Heart right ventricle (tissue), 16 donors: Measurements from ENCODE around the gene RRP1. TPM values are rescaled to one million over a fixed set of nuclear protein-coding genes. Genes with fewer than 3 reads are reported as not detected.
A peak's percentile ranks its signal among the peaks of the same experiment; 100 is the strongest.

Experiments used
- ATAC-seq, 8 donors: fragments of 200-7000 bp; cut with Tn5 transposase; one replicate each; pipeline ENCODE4 v1.9.1; 2020; ENCODE audit warnings: mild to moderate bottlenecking in 8 of 8, moderate library complexity in 8 of 8, moderate number of reproducible peaks in 1 of 8
- DNase-seq, 2 donors: peaks; one replicate each; pipeline ENCODE4 v3.0.0-alpha.2; 2020
- H3K27ac ChIP-seq, 10 donors: fragments of 200-600 bp; sonication (generic) in 2 of 10; one replicate each; pipeline versions ENCODE4 v1.5.0 to v1.8.0; 2020 to 2022; ENCODE audit warnings: mild to moderate bottlenecking in 3 of 10
- H3K27me3 ChIP-seq, 7 donors: fragments of 200-600 bp; one replicate each; pipeline ENCODE4 v1.8.0; 2021 to 2022; ENCODE audit warnings: mild to moderate bottlenecking in 2 of 7
- H3K36me3 ChIP-seq, 9 donors: fragments of 200-600 bp; sonication (generic) in 1 of 9; one replicate each; pipeline versions ENCODE4 v1.5.0 to v1.8.0; 2020 to 2022; ENCODE audit warnings: mild to moderate bottlenecking in 2 of 9
- H3K4me1 ChIP-seq, 9 donors: fragments of 200-600 bp; sonication (generic) in 1 of 9; one replicate each; pipeline versions ENCODE4 v1.5.0 to v1.8.0; 2020 to 2022; ENCODE audit warnings: mild to moderate bottlenecking in 4 of 9
- H3K4me3 ChIP-seq, 10 donors: fragments of 200-600 bp; sonication (generic) in 2 of 10; one replicate each; pipeline versions ENCODE4 v1.5.0 to v1.8.0; 2020 to 2022; ENCODE audit warnings: mild to moderate bottlenecking in 7 of 10, moderate library complexity in 2 of 10
- H3K9me3 ChIP-seq, 11 donors: fragments of 200-600 bp in 10 of 11; sonication (generic) in 2 of 11; one replicate each; pipeline versions ENCODE4 v1.5.0 to v1.8.0; 2013 to 2022; ENCODE audit warnings: mild to moderate bottlenecking in 2 of 11, control low read depth in 1 of 11, moderate library complexity in 1 of 11
- CTCF ChIP-seq, 9 donors: fragments of 200-600 bp; sonication (generic) in 2 of 9; IDR thresholded peaks; one replicate each; pipeline versions ENCODE4 v1.5.0 to v1.8.0; 2021 to 2022; ENCODE audit warnings: antibody characterized with exemption in 9 of 9, mild to moderate bottlenecking in 5 of 9, moderate library complexity in 1 of 9
- WGBS, 2 donors: extraction: QIAGEN DNeasy Blood & Tissue Kit; methylation state at CpG; one replicate each; pipeline ENCODE4 v1.1.7; 2013; ENCODE audit warnings: inconsistent platforms in 1 of 2; 5-methylcytosine and 5-hydroxymethylcytosine counted together
- intact Hi-C, 10 donors: fragments of 100-400 bp; cut with DNase I; formaldehyde crosslinking; loops; one replicate each; pipeline versions ENCODE4 v1.11.1 to v1.14.2; 2022
- polyA plus RNA-seq, 2 donors: library from polyadenylated mRNA; stranded (reverse); fragments of 200-250 nt; gene quantifications; one replicate each; pipeline ENCODE4 v1.2.3, GENCODE V29; 2013
- total RNA-seq, 10 donors: library from RNA; stranded (reverse); fragmentation: NEBNext Ultra II Directional in 3 of 10; extraction: Animal tissue kit (Norgen Biotek cat#: 25700) in 3 of 10; gene quantifications; one replicate each; pipeline versions ENCODE4 v1.2.1 to v1.2.4, GENCODE V29; 2021 to 2023
- donor health status: Arrhythmogenic right ventricular cardiomyopathy.
- donor health status: ischemic (EF 13 %, LVEDD 7.1; RV severe dilation, severe dysfunction).
- donor health status: healthy with polysubstance abuse.
- donor health status: DM: no; HTN: yes; CAD: no.
- donor health status: DM: no; HTN: no; CAD: no.
- donor health status: ischemic (EF 25% LVEDD 6.9; RV normal size, moderate dysfunction).
- donor health status: ischemic (EF 25% LVEDD 5.7; RV mildly dilated, moderate dysfunction).
- donor health status: healthy.
- donor health status: DM: yes; HTN: yes; CAD: no.
- donor health status: Ischemic cardiomyopathy.
- donor health status: ischemic (EF 35%, LVEDD 5.7; RV mildly dilated, moderate dysfunction).
- donor health status: nonischemic (EF 11% LVEDD 7.7; RV severe dilation, severe dysfunction).
- donor health status: DM: yes; HTN: yes; CAD: no.
- donor health status: PGD.
- donor health status: ischemic (EF 29% LVEDD 5.4; RV normal size, mild dysfunction).
- donor health status: nonischemic (EF 23%, LVEDD 6.1; RV moderate dilation, normal function).

Gene RRP1
- total and polyA plus RNA-seq, 12 donors: 6.3 to 13.9 (median 9.3) TPM

- Histone ChIP-seq H3K4me3 (peak overlapping the region in 1 of 10 donors; percentile 32), H3K4me1 (peaks cover 0 to 22% (median 3%) of the 10 kb centered on the region in 9 donors), H3K36me3 (peaks cover 0 to 94% (median 20%) of the 10 kb centered on the region in 9 donors), H3K27ac (peak overlapping the region in 7 of 10 donors; percentile 21 to 81 (median 51)), H3K27me3 (no peaks in the 10 kb centered on the region), H3K9me3 (no peaks in the 10 kb centered on the region)
- WGBS, 2 donors: 87 to 91% methylated on average over 16 of the region's 16 CpGs
- ATAC-seq (no peak), DNase-seq (no peak)
- intact Hi-C loops: no loop called here
- TF ChIP-seq CTCF (IDR thresholded peaks at IDR 0.05): no peak
Measured at GRCh38 chr21:43757601-43758000, 31.8 kb upstream of the RRP1 start.

- intact Hi-C loops: no loop called here
- Histone ChIP-seq H3K36me3 (peaks cover 0 to 94% (median 18%) of the 10 kb centered on the region in 9 donors), H3K9me3 (peaks cover 0 to 5% (median 0%) of the 10 kb centered on the region in 11 donors), H3K27ac (peak overlapping the region in 7 of 10 donors; percentile 21 to 81 (median 51)), H3K4me1 (peaks cover 0 to 22% (median 3%) of the 10 kb centered on the region in 9 donors), H3K27me3 (no peaks in the 10 kb centered on the region), H3K4me3 (peak overlapping the region in 5 of 10 donors; percentile 17 to 33 (median 32))
- peak in 4 of 8 donors; percentile 29 to 81 (median 34) for ATAC-seq
- WGBS, 2 donors: 59 to 74% methylated on average over 18 of the region's 18 CpGs
- DNase-seq: no peak
- TF ChIP-seq CTCF (IDR thresholded peaks at IDR 0.05): no peak
Measured at GRCh38 chr21:43758111-43758641, 31.2 kb upstream of the RRP1 start.

GRCh38 chr21:43758811-43759210 is 30.6 kb upstream of the RRP1 start:
- intact Hi-C loops: no loop called here
- H3K4me3 ChIP-seq: peak overlapping the region in 1 of 10 donors; percentile 32
- no peak for DNase-seq

GRCh38 chr21:43759651-43760050 is 29.7 kb upstream of the RRP1 start:
- ATAC-seq: no peak
- no peak overlapping the region for H3K27ac ChIP-seq
- H3K9me3 ChIP-seq: peaks cover 0 to 5% (median 0%) of the 10 kb centered on the region in 11 donors
- H3K36me3 ChIP-seq: peaks cover 0 to 86% (median 10%) of the 10 kb centered on the region in 9 donors
- H3K4me3 ChIP-seq: no peak overlapping the region
- no peaks in the 10 kb centered on the region for H3K27me3 ChIP-seq
- no peak for TF ChIP-seq CTCF (IDR thresholded peaks at IDR 0.05)
- intact Hi-C loops: no loop called here
- DNase-seq: no peak
- H3K4me1 ChIP-seq: peaks cover 0 to 24% (median 3%) of the 10 kb centered on the region in 9 donors
- WGBS, 2 donors: 94 to 96% methylated on average over 18 to 19 of the region's 19 CpGs

More at GRCh38 chr21:43758811-43759210, 30.6 kb upstream of the RRP1 start:
- Histone ChIP-seq H3K9me3 (peaks cover 0 to 5% (median 0%) of the 10 kb centered on the region in 11 donors), H3K27ac (peak overlapping the region in 3 of 10 donors; percentile 31 to 81 (median 58)), H3K36me3 (peaks cover 0 to 93% (median 12%) of the 10 kb centered on the region in 9 donors), H3K27me3 (no peaks in the 10 kb centered on the region), H3K4me1 (peaks cover 0 to 22% (median 3%) of the 10 kb centered on the region in 9 donors)
- no peak for TF ChIP-seq CTCF (IDR thresholded peaks at IDR 0.05)
- 86 to 91% methylated on average over 10 of the region's 10 CpGs for WGBS, 2 donors
- no peak for ATAC-seq
